MM.1S (cell line): Measurements from ENCODE around the gene NR6A1.

Experiments
- CTCF ChIP-seq: fragments of 300-600 bp; sonication (generic); IDR thresholded peaks from 2 replicates; pipeline ENCODE4 v1.5.1; 2016; ENCODE audit warnings: antibody characterized with exemption, low read length, mixed read lengths
- EZH2 ChIP-seq: fragments of 300-600 bp; sonication (generic); optimal IDR thresholded peaks from 2 replicates; pipeline ENCODE3; 2017; ENCODE audit warnings: low read depth, mild to moderate bottlenecking, antibody characterized with exemption, low read length, mixed read lengths
- EZH2phosphoT487 ChIP-seq: fragments of 300-600 bp; sonication (generic); IDR thresholded peaks from 2 replicates; pipeline ENCODE4 v1.6.1; 2018; ENCODE audit warnings: antibody characterized with exemption, low read length

GRCh38 chr9:124758691-124759090 is 12.4 kb downstream of the NR6A1 start:
- TF ChIP-seq CTCF, result no peak
- no peak for TF ChIP-seq EZH2
- TF ChIP-seq EZH2phosphoT487, result no peak
